Activated CD8-positive, alpha-beta memory T cell treated with anti-CD3 and anti-CD28 coated beads for 4 hours (primary cell): Measurements from ENCODE around the gene CCDC92B.
"Not testable (repeated sequence)": the region's sequence is repeated elsewhere in the genome, so short reads cannot be mapped to it uniquely, and the experiment has no call there.

Source experiments
- DNase-seq, 2 donors: peaks; one replicate each; pipeline ENCODE4 v3.0.0-alpha.2; 2020; ENCODE audit warnings: low read depth in 2 of 2

The CCDC92B gene

GRCh38 chr17:2703606-2704005 lies 45.8 kb downstream of the CCDC92B start:
- no peak for DNase-seq

DNA sequence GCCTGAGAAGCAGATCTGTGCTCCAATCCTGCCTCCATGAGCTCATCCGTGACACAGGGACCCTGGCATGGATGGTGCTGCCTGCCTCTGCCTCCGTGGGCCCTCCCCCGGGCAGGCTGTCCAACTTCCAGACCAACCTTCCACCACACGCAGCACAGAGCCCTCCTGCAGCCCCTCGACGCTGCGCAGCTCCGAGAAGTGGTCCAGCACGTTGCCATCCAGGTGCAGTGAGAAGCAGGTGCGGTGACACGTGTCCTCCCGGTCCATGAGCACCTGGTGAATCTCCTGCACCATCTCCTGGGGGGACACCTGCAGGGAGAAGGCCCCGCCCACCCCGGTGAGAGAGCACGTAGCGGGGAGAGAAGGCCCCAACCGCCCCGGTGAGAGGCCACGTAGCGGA lies 46.3 kb downstream of the CCDC92B start:
- no peak for DNase-seq

- no peak for DNase-seq
These were observed 47.3 kb downstream of the CCDC92B start for GRCh38 chr17:2701996-2702741.

DNA sequence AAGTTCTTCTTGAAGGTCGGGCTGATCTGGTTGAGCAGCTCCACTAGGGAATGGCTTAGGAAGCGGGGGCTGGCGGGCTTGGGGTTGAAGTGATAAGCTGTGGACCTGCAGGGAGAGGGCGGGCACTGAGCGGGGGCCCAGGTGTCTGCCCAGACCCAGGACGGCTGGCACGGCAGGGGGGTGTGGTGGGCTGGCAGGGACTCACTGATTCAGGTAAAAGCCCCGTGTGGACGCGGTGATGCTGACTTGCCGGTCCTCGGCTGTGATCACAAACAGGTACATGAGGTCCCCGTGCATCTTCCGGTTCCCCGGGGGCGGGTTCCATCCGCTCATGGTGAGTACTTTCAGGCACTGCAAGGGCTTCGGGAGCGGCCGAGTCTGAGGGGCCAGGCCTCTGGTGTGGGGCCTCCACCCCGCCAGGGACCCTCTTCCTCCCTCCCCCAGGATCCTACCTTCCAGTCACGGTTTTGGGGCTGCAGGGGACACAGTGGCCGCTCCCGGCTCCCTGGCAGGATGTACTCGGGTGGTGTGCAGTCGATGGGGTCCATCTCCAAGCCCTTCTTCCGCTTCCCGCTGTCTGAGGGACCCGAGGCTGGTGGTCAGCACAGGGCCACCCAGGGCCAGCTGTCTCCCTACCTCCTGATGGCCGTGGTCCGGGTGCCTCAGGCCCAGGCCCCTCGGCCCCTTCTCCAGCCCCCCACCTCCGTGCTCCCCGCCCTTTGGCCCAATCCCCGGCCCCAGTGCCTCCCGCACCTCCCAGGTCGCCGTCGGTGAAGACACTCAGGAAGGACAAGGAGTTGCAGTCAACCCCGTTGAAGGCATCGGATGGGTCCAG lies 48.1 kb downstream of the CCDC92B start:
- DNase-seq = no peak

GRCh38 chr17:2700491-2701141 lies 48.8 kb downstream of the CCDC92B start:
- no peak for DNase-seq

- DNase-seq = no peak
These were observed 49.4 kb downstream of the CCDC92B start for GRCh38 chr17:2700030-2700490.

DNA sequence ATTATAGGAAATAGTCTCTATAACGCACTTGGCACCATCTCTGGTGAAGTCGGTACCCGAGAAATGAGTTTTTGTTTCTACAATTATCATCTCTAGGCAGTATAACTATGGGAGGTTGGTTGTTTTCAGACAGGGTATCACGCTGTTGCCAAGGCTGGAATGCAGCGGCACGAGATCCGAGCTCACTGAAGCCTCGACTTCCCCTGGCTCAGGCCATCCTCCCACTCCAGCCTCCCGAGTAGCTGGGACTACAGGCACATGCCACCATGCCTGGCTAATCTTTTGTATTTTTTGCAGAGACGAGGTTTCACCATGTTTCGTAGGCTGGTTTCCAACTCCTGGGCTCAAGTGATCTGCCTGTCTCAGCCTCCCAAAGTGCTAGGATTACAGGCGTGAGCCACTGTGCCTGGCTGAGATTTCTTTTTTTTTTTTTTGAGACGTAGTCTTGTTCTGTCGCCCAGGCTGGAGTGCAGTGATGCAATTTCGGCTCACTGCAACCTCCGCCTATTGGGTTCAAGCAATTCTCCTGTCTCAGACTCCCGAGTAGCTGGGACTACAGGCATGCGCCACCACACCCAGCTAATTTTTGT lies 50.1 kb downstream of the CCDC92B start:
- not testable (repeated sequence) for DNase-seq

GRCh38 chr17:2697611-2698162 lies 51.8 kb downstream of the CCDC92B start:
- no peak for DNase-seq

- no peak for DNase-seq
These were observed 53.3 kb downstream of the CCDC92B start for GRCh38 chr17:2695961-2696760.

- DNase-seq = no peak
These were observed 54.0 kb downstream of the CCDC92B start for GRCh38 chr17:2695243-2695960.

- DNase-seq = no peak
These were observed 54.8 kb downstream of the CCDC92B start for GRCh38 chr17:2694381-2695242.

GRCh38 chr17:2693561-2694380 lies 55.7 kb downstream of the CCDC92B start:
- DNase-seq = no peak

DNA sequence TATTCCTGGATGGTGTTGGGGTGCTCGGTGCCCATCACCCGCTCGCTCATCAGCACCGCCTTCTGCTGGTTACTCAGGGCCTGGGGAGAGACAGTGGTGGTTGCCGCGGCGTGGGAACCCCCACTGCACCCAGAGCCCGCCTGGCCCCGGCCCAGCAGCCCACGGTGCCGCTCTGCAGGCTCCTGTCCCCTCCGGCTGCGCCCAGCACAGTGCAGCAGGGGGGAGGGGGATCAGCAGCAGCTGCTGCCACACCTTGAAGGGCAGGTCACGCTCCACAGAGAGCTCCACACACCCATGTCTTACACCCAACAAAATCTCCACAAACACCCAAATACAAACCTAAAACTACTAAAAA lies 56.7 kb downstream of the CCDC92B start:
- no peak for DNase-seq

- DNase-seq = no peak
These were observed 57.3 kb downstream of the CCDC92B start for GRCh38 chr17:2691965-2692780.

- no peak for DNase-seq
These were observed 58.2 kb downstream of the CCDC92B start for GRCh38 chr17:2691069-2691871.

GRCh38 chr17:2690165-2691068 lies 59.0 kb downstream of the CCDC92B start:
- no peak for DNase-seq
